Measurements from ENCODE around the gene GORASP1. TPM values are rescaled to one million over a fixed set of nuclear protein-coding genes. Genes with fewer than 3 reads are reported as not detected.

The GORASP1 gene
- total RNA-seq, 1 donor from 2014 or later = 55.8 TPM

DNA sequence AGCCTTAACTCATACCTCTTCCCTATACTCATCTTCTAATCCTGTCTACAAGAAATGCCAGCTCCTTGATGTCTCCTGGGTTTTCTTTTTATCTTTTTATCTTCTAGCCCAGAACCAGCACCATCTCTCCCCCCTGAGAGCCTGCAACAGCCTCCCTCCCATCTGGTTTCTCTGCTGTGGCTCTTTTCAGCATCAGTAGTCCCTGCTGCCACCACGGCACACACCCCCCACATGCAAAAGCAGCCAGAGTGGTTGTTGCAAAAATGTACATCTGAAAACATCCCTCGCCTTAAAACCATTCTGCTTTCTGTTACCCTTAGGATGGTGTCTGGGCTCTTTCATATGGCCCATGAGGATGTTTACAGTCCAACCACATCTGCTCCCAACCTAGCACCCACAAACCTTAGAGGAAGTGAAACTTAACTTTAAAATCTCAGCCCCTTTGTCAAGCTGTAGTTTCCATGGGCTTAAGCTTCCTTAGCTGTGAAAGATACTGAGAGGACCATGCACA lies 828 bp upstream of the GORASP1 start:
- intact Hi-C loops (cut with DNase I) = no loop called here
- ATAC-seq (peak; percentile 4), DNase-seq (ENCODE audit: low spot score) (no peak)

- intact Hi-C loops (cut with DNase I) = no loop called here
- peak; percentile 32 for ATAC-seq
- DNase-seq (ENCODE audit: low spot score) = peak; percentile 75
Measured at GRCh38 chr3:39106851-39107387, 508 bp downstream of the GORASP1 start.

DNA sequence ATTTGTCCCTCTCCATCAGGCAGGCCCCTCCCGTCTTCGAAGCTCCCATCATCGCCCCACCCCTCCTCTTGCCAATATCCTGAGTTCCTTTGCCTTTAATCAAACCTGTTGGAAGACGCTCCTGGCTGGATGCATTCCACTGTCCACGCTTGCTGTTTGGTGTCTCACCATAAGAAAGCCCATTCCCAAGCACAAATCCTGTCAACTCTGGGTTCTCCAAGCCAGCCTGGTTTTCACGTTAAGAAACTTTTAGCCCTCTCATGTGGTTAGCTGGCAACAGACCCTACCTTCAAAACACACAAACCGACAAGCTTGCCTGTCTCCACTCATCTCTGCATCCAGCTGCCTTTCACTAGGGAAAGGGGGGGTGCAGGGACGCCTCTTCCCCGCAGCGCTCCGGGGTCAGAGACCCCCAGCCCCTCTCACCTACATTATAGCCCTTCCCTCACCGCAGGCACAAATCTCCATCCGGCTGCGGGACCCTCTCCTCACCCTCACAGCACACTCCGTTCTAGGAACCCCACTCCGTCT lies 1.1 kb downstream of the GORASP1 start:
- intact Hi-C loops (cut with DNase I) = no loop called here
- DNase-seq (ENCODE audit: low spot score) = no peak
- ATAC-seq = no peak

DNA sequence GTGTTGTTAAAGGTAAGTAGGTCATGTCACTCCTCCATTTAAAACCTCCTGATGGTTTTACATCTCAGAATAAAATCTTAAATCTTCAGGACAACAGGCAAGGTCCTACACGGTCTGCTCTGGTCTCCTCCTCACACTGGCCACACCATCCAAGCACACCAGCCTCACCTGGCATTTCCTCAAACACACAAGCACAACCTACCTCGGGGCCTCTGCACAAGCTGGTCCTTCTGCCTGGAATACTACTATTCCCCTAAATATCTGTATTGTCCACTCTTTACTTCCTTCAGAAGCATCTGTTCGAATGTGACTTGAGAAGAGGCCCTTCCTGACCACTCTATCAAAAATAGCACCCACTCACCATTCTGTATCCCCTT lies 1.8 kb downstream of the GORASP1 start:
- no peak for DNase-seq (ENCODE audit: low spot score)
- no peak for ATAC-seq
- intact Hi-C loops (cut with DNase I) = no loop called here

- DNase-seq (ENCODE audit: low spot score) (no peak), ATAC-seq (no peak)
Measured at GRCh38 chr3:39104961-39105686, 2.3 kb downstream of the GORASP1 start.

GRCh38 chr3:39103791-39104552 lies 3.5 kb downstream of the GORASP1 start:
- ATAC-seq (no peak), DNase-seq (ENCODE audit: low spot score) (no peak)
- intact Hi-C loops (cut with DNase I) = no loop called here

More at GRCh38 chr3:39104961-39105686, 2.3 kb downstream of the GORASP1 start:
- intact Hi-C loops (cut with DNase I) = no loop called here

- no peak for ATAC-seq
- intact Hi-C loops (cut with DNase I) = no loop called here
- no peak for DNase-seq (ENCODE audit: low spot score)
Measured at GRCh38 chr3:39103324-39103693, 4.1 kb downstream of the GORASP1 start.

GRCh38 chr3:39102504-39103323 lies 4.7 kb downstream of the GORASP1 start:
- intact Hi-C loops (cut with DNase I) = no loop called here
- DNase-seq (ENCODE audit: low spot score) = no peak
- no peak for ATAC-seq

- ATAC-seq (peak; percentile 22), DNase-seq (ENCODE audit: low spot score) (no peak)
- intact Hi-C loops (cut with DNase I) = no loop called here
Measured at GRCh38 chr3:39101022-39101689, 6.3 kb downstream of the GORASP1 start.

- no peak for ATAC-seq
- no peak for DNase-seq (ENCODE audit: low spot score)
- intact Hi-C loops (cut with DNase I) = no loop called here
Measured at GRCh38 chr3:39100500-39100886, 6.9 kb downstream of the GORASP1 start.

DNA sequence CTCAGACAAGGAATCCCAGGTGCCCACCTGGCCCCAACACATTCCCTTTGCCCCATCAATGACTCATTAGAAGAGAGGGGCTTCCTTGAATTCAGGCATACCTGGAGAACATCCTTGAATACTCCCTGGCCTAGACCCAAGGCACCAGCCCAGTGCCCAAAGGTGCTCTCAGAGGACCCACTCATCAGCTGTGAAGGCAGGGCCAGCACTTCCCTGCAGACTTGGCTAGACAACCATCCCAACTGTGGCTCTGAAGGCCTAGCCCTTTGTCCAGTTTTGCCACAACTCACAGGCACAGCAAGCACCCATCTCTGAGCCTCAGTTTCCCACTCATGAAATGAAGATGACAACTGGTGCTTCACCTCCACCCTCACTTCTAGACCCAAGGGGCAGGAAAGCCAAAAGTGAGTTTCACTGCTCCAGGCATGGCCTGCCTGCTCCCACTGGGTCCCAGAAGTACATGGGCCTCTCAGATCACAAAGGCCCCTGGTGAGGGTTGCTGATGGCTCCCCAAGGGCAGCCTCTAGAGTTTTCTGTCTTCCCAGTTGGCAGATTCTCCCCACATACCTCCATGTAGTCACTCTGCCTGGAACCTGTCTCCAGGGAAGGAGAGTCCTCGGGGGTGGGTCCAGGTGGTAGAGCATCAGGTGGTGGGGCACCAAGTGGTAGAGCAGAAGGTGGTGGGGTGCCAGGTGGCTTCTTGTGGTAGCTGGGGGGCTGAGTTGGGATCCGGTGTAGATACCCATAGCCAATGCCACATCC lies 7.5 kb downstream of the GORASP1 start:
- no peak for DNase-seq (ENCODE audit: low spot score)
- no peak for ATAC-seq
- intact Hi-C loops (cut with DNase I) = no loop called here

DNA sequence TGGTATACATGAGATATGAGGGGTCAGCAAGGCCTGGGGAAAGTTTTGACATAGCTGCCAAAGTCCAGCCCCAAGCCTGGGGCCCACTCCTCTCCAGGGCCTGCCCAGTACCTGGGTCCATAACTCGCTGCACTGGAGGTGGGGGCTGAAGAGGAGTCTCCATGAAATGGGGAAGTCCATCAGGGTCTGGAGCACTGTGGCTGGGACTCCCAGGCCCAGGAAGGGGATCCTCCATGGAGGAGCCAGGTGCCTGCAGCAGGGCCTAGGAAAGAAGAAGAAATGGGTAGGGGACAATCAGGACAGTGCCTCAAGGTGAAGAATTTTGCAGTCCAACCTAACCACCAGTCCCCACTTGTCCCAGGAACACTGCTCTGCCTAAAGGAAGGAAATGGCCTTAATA lies 8.2 kb downstream of the GORASP1 start:
- no peak for DNase-seq (ENCODE audit: low spot score)
- ATAC-seq = no peak
- intact Hi-C loops (cut with DNase I) = no loop called here

- intact Hi-C loops (cut with DNase I) = no loop called here
- no peak for DNase-seq (ENCODE audit: low spot score)
- ATAC-seq = no peak
Measured at GRCh38 chr3:39098473-39099000, 8.9 kb downstream of the GORASP1 start.

- DNase-seq (ENCODE audit: low spot score) (no peak), ATAC-seq (peak; percentile 21)
- intact Hi-C loops (cut with DNase I) = no loop called here
Measured at GRCh38 chr3:39097716-39098472, 9.5 kb downstream of the GORASP1 start.

DNA sequence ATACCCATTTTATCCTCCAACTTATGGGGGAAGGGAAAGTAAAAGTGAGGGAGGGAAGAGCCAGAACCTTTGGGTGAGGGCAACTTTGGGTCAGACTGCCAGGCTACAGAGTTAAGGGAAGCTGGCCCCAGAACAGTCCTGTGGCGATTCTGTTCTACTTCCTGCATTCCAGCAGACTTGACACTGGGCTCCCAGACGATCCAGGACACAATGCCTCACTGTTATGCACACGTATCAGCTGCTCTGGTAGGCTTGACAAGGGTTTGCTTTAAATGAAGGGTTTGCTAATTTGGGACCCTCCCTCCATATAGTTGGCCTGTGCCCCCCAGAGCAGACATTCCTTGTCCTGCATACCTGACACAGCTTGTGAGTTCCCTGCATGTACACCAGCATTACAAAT lies 10.7 kb downstream of the GORASP1 start:
- intact Hi-C loops (cut with DNase I) = no loop called here
- peak; percentile 66 for ATAC-seq
- no peak for DNase-seq (ENCODE audit: low spot score)

DNA sequence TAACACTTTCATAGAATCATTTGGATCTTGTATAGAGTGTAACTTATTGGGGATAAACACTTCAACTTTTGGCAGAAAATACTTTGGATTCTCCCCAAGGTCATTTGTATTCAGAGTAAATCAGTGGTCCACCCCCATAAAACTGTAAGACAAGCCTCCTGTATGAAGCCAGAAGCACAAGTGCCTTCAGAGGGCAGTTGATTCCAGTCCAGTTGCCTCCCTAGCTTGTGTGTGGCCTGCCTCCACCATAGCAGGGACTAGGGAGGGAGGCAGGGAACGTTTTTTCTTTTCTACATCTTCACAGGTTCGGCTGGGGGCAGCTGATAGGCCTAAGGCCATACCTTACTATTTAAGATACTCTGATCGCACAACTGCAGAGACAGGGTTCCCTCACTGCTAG lies 11.6 kb downstream of the GORASP1 start:
- DNase-seq (ENCODE audit: low spot score) (no peak), ATAC-seq (no peak)
- intact Hi-C loops (cut with DNase I) = no loop called here

All from sciatic nerve (tissue), 2 donors.